Kidney epithelial cell (primary cell): ENCODE data around the gene DHX34. TPM values are rescaled to one million over a fixed set of nuclear protein-coding genes. Genes with fewer than 3 reads are reported as not detected.
"Not testable (repeated sequence)": the region's sequence is repeated elsewhere in the genome, so short reads cannot be mapped to it uniquely, and the experiment has no call there.

Experiments used
- DNase-seq: peaks from one replicate; pipeline ENCODE4 v3.0.0-alpha.2; 2010; ENCODE audit warnings: low read depth
- H3K27me3 ChIP-seq: 2 replicates; pipeline ENCODE4 v1.6.0; 2011; ENCODE audit warnings: low read length; ENCODE audit not compliant: control insufficient read depth, insufficient read depth
- H3K36me3 ChIP-seq: 2 replicates; pipeline ENCODE4 v1.5.1; 2011; ENCODE audit warnings: low read length; ENCODE audit not compliant: control insufficient read depth, insufficient read depth
- H3K4me3 ChIP-seq: 2 replicates; pipeline ENCODE4 v1.5.1; 2011; ENCODE audit warnings: low read depth, mild to moderate bottlenecking, control low read depth, low read length
- total RNA-seq: library from RNA; depleted of rRNA; stranded (reverse); fragments of >200 nt; gene quantifications from 2 replicates; pipeline ENCODE4 v1.2.3, GENCODE V29; 2015
- TF ChIP-seq, protein P1 (sequence below): IDR thresholded peaks from 2 replicates; pipeline ENCODE4 v1.5.1; 2011; ENCODE audit warnings: mild to moderate bottlenecking, moderate library complexity, low read length, control low read depth, inconsistent platforms; ENCODE audit not compliant: insufficient read depth, poor library complexity, severe bottlenecking

The DHX34 gene
- total RNA-seq, 1 donor from 2014 or later, result 18.1 TPM

DNA sequence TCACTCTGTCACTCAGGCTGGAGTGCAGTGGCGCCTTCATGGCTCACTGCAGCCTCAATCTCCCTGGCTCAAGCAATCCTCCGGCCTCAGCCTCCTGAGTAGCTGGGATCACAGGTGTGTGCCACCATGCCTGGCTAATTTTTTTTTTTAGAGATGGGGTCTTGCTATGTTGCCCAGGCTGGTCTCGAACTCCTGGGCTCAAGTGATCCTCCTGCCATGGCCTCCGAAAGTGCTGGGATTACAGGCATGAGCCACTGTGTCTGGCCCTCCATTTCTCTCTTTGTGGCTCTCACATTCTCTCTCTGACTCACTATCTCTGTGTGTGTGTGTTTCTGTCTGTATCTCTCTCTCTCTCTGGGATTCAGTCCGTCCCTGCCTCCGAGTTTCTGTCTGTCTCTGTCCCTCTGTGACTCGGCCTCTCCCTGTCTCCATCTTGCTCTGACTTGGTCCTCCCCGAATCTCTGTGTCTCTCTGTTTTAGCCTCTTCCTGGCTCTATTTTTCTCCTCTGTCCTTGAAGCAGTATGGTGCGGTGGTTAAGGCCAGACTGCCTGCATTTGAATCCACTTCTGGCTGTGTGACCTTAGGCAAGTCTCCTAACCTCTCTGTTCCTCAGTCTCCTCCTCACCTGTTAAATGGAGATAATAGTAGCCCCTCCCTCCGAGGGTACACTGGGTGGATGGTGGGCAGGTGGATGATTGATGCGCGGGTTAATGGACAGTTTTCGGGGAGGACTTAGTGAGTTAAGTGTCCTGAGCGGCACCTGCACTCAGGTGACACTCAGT, 59.2 kb downstream of the DHX34 start:
- H3K4me3 ChIP-seq, result no peak overlapping the region
- TF ChIP-seq, protein P1, sequence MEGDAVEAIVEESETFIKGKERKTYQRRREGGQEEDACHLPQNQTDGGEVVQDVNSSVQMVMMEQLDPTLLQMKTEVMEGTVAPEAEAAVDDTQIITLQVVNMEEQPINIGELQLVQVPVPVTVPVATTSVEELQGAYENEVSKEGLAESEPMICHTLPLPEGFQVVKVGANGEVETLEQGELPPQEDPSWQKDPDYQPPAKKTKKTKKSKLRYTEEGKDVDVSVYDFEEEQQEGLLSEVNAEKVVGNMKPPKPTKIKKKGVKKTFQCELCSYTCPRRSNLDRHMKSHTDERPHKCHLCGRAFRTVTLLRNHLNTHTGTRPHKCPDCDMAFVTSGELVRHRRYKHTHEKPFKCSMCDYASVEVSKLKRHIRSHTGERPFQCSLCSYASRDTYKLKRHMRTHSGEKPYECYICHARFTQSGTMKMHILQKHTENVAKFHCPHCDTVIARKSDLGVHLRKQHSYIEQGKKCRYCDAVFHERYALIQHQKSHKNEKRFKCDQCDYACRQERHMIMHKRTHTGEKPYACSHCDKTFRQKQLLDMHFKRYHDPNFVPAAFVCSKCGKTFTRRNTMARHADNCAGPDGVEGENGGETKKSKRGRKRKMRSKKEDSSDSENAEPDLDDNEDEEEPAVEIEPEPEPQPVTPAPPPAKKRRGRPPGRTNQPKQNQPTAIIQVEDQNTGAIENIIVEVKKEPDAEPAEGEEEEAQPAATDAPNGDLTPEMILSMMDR, result no peak
- H3K27me3 ChIP-seq, result peaks cover 27% of the 10 kb centered on the region
- H3K36me3 ChIP-seq, result no peaks in the 10 kb centered on the region
- DNase-seq, result no peak

- no peak overlapping the region for H3K4me3 ChIP-seq
- peaks cover 24% of the 10 kb centered on the region for H3K27me3 ChIP-seq
- DNase-seq, result no peak
- TF ChIP-seq, protein P1, result no peak
- H3K36me3 ChIP-seq, result no peaks in the 10 kb centered on the region
These were observed 62.0 kb downstream of the DHX34 start for GRCh38 chr19:47411101-47411500.

DNA sequence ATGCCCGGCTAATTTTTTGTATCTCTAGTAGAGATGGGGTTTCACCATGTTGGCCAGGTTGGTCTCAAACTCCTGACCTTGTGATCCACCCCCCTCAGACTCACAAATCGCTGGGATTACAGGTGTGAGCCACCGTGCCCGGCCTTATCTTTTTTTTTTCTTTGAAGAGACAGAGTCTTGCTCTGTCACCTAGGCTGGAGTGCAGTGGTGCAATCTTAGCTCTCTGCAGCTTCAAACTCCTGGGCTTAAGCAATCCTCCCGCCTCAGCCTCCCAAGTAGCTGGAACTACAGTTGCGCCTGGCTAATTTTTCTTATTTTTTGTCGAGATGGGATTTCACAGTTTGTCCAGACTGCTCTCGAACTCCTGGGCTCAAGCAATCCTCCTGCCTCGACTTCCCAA, 62.6 kb downstream of the DHX34 start:
- peaks cover 26% of the 10 kb centered on the region for H3K27me3 ChIP-seq
- H3K4me3 ChIP-seq, DNase-seq, H3K36me3 ChIP-seq: not testable (repeated sequence)

- H3K4me3 ChIP-seq, result no peak overlapping the region
- TF ChIP-seq, protein P1, result no peak
- no peak for DNase-seq
- no peaks in the 10 kb centered on the region for H3K36me3 ChIP-seq
- peaks cover 37% of the 10 kb centered on the region for H3K27me3 ChIP-seq
These were observed 64.8 kb downstream of the DHX34 start for GRCh38 chr19:47413941-47414340.

DNA sequence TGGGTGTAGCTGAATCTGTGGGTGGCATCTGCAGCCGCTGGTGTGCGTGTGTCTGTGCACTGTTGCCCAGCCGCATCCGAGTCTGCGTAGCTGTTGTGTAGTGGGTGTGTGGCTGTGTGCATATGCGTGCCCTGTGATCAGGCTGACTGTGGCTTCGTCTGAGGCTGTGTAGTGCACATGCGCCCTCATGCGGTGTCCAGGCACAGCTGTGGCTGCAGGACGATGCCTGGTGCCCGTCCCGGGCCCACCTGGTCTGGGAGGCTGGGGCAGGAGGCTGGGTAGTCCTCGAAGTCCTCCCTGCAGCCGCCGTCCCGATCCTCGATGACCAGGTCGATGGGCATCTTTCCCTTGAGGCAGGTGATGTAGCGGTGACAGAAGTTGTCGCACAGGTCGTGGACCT, 65.4 kb downstream of the DHX34 start:
- H3K4me3 ChIP-seq, result no peak overlapping the region
- H3K27me3 ChIP-seq, result peaks cover 39% of the 10 kb centered on the region
- H3K36me3 ChIP-seq, result no peaks in the 10 kb centered on the region
- TF ChIP-seq, protein P1, result no peak
- no peak for DNase-seq

GRCh38 chr19:47415953-47416642, 67.0 kb downstream of the DHX34 start:
- peaks cover 56% of the 10 kb centered on the region for H3K27me3 ChIP-seq
- TF ChIP-seq, protein P1, result no peak

More at GRCh38 chr19:47415953-47416642, 67.0 kb downstream of the DHX34 start:
- no peak overlapping the region for H3K4me3 ChIP-seq
- no peak for DNase-seq
- H3K36me3 ChIP-seq, result no peaks in the 10 kb centered on the region
